Panc1 (cell line): ENCODE measurements around the gene MEI4. TPM values are rescaled to one million over a fixed set of nuclear protein-coding genes. Genes with fewer than 3 reads are reported as not detected.

Experiments
- ATAC-seq: fragments of 200-7000 bp; cut with Tn5 transposase; 2 replicates; pipeline ENCODE4 v1.9.1; 2020; ENCODE audit warnings: mild to moderate bottlenecking, moderate library complexity
- BruUV-seq: library from RNA; stranded (reverse); fragments of 400-500 nt; replicated peaks from 2 replicates; lab custom pipeline; 2021; lab: Mats Ljungman, UMichigan
- CTCF ChIA-PET: fragments of 300-600 bp; sonication (Branson Sonifier 250); formaldehyde crosslinking; loops from one replicate; lab custom pipeline; 2022; ENCODE audit warnings: antibody characterized with exemption; lab: Charles Lee
- POLR2A ChIA-PET: fragments of 300-600 bp; sonication (Branson Sonifier 250); formaldehyde crosslinking; loops from one replicate; lab custom pipeline; 2022; ENCODE audit warnings: antibody characterized with exemption; lab: Charles Lee
- DNase-seq: peaks from one replicate; pipeline ENCODE4 v3.0.0-alpha.2; 2010; ENCODE audit warnings: low read depth, low spot score
- H3K27ac ChIP-seq: 2 replicates; pipeline ENCODE4 v1.5.1; 2011; ENCODE audit warnings: mild to moderate bottlenecking, low read length, inconsistent platforms
- H3K27me3 ChIP-seq: fragments of 200-500 bp; sonication (Bioruptor generic); 2 replicates; pipeline ENCODE4 v1.6.0; 2014; ENCODE audit warnings: low read length, inconsistent platforms; ENCODE audit not compliant: control insufficient read depth, insufficient read depth
- H3K36me3 ChIP-seq: fragments of 200-500 bp; sonication (Bioruptor generic); 2 replicates; pipeline ENCODE4 v1.5.1; 2014; ENCODE audit warnings: inconsistent platforms, mild to moderate bottlenecking, low read length, moderate library complexity; ENCODE audit not compliant: control insufficient read depth, insufficient read depth
- H3K4me1 ChIP-seq: 2 replicates; pipeline ENCODE4 v1.5.1; 2011; ENCODE audit warnings: inconsistent platforms, mild to moderate bottlenecking, low read length, moderate library complexity; ENCODE audit not compliant: control insufficient read depth, insufficient read depth
- H3K4me3 ChIP-seq, 2 experiments: 2 replicates each; pipeline ENCODE4 v1.5.1; 2011 to 2012; ENCODE audit warnings: low read depth in 2 of 2, low read length in 2 of 2, mild to moderate bottlenecking in 2 of 2, inconsistent platforms in 1 of 2, moderate library complexity in 1 of 2
- H3K9me3 ChIP-seq: fragments of 200-500 bp; sonication (Bioruptor generic); 2 replicates; pipeline ENCODE4 v1.5.1; 2014; ENCODE audit warnings: low read depth, mild to moderate bottlenecking, inconsistent platforms, low read length, moderate library complexity; ENCODE audit not compliant: control insufficient read depth, insufficient read depth
- CTCF ChIP-seq: fragments of 450-650 bp; IDR thresholded peaks from 2 replicates; pipeline ENCODE4 v1.5.1; 2017; ENCODE audit warnings: mild to moderate bottlenecking
- POLR2AphosphoS5 ChIP-seq: IDR thresholded peaks from 2 replicates; pipeline ENCODE4 v1.6.1; 2012; ENCODE audit warnings: mild to moderate bottlenecking, low read depth, low read length, moderate library complexity
- REST ChIP-seq, 2 experiments: IDR thresholded peaks; 2 replicates each; pipeline ENCODE4 v1.6.1; 2011 to 2012; ENCODE audit warnings: low read depth in 2 of 2, control low read depth in 1 of 2, low read length in 1 of 2, mild to moderate bottlenecking in 1 of 2, moderate library complexity in 1 of 2; ENCODE audit not compliant: insufficient read depth in 1 of 2
- SIN3A ChIP-seq: IDR thresholded peaks from 2 replicates; pipeline ENCODE4 v1.6.1; 2012; ENCODE audit warnings: low read depth, mild to moderate bottlenecking, low read length, moderate library complexity, borderline replicate concordance; ENCODE audit not compliant: insufficient read depth
- TCF7L2 ChIP-seq: IDR thresholded peaks from 2 replicates; pipeline ENCODE4 v1.6.1; 2011; ENCODE audit warnings: mild to moderate bottlenecking, low read depth, low read length, inconsistent platforms
- in situ Hi-C: cut with HindIII; loops from 2 replicates; pipeline ENCODE4 v1.10.0; 2016; ENCODE audit warnings: low sequenced_read_pairs, low pct_unique_long_range_greater_than_20kb
- intact Hi-C: fragments of 100-400 bp; cut with micrococcal nuclease; formaldehyde crosslinking; loops from one replicate; pipeline ENCODE4 v1.10.0; 2022; ENCODE audit not compliant: unreplicated experiment
- total RNA-seq: library from RNA; stranded (reverse); gene quantifications from one replicate; pipeline ENCODE4 v1.2.1, GENCODE V29; 2021; ENCODE audit not compliant: unreplicated experiment

MEI4 gene
- total RNA-seq, 1 experiment from 2014 or later = 0.05 TPM

GRCh38 chr6:77893391-77893790 is 240.6 kb downstream of the MEI4 start:
- DNase-seq (no peak), ATAC-seq (no peak)
- Histone ChIP-seq H3K27me3 (no peaks in the 10 kb centered on the region), H3K9me3 (no peaks in the 10 kb centered on the region), H3K36me3 (no peaks in the 10 kb centered on the region), H3K4me3 (no peak overlapping the region), H3K4me1 (no peaks in the 10 kb centered on the region), H3K27ac (no peak overlapping the region)
- ChIA-PET CTCF (no interaction called here), POLR2A (no interaction called here)
- no TSS peak for BruUV-seq
- TF ChIP-seq POLR2AphosphoS5 (no peak), TCF7L2 (no peak), SIN3A (no peak), REST (IDR thresholded peaks at IDR 0.05; ENCODE audit: insufficient read depth in 1 of 2, low read depth in 2 of 2, low read length in 1 of 2) (no peak), CTCF (no peak)
- in situ Hi-C loops (no loop called here), intact Hi-C loops (no loop called here)

GRCh38 chr6:77906070-77906469 is 253.2 kb downstream of the MEI4 start:
- ChIA-PET CTCF (no interaction called here), POLR2A (no interaction called here)
- Histone ChIP-seq H3K27ac (no peak overlapping the region), H3K4me3 (no peak overlapping the region), H3K9me3 (no peaks in the 10 kb centered on the region; the same call in 1 of the 2 replicates), H3K36me3 (no peaks in the 10 kb centered on the region), H3K27me3 (no peaks in the 10 kb centered on the region), H3K4me1 (no peaks in the 10 kb centered on the region)
- intact Hi-C loops = no loop called here
- in situ Hi-C loops = no loop called here
- ATAC-seq = no peak
- TF ChIP-seq TCF7L2 (no peak), SIN3A (no peak), CTCF (no peak), POLR2AphosphoS5 (no peak), REST (IDR thresholded peaks at IDR 0.05; ENCODE audit: insufficient read depth in 1 of 2, low read depth in 2 of 2, low read length in 1 of 2) (no peak)
- no peak for DNase-seq
- BruUV-seq = no TSS peak
